Activated gamma-delta T cell (primary cell): ENCODE data around the gene RAP1GDS1.

Experiments used
- DNase-seq: peaks from one replicate; lab custom pipeline; 2025; lab: John Stamatoyannopoulos, UW

The RAP1GDS1 gene

GRCh38 chr4:98482847-98483806, 221.9 kb downstream of the RAP1GDS1 start:
- DNase-seq = no peak

DNA sequence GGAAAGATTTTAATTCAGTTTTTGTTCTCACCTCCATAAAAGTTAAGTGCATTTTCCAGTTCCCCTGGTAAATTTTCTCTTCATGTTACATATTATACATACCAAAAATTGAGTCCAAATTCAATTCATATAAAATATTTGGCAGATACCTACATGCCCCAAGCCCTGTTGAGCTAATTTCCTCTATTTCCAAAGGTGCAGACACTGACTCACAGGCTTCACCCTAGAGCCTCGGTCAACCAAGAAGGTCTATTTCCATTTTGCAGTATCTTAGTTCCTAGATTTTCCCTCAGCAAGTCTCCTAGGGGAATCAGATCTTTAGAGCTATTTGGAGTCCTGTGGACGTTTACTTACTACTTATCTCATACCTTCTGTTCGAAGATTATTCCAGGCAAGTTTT, 222.8 kb downstream of the RAP1GDS1 start:
- DNase-seq = no peak

GRCh38 chr4:98485816-98486345, 224.7 kb downstream of the RAP1GDS1 start:
- no peak for DNase-seq

GRCh38 chr4:98490251-98490650, 229.1 kb downstream of the RAP1GDS1 start:
- no peak for DNase-seq

DNA sequence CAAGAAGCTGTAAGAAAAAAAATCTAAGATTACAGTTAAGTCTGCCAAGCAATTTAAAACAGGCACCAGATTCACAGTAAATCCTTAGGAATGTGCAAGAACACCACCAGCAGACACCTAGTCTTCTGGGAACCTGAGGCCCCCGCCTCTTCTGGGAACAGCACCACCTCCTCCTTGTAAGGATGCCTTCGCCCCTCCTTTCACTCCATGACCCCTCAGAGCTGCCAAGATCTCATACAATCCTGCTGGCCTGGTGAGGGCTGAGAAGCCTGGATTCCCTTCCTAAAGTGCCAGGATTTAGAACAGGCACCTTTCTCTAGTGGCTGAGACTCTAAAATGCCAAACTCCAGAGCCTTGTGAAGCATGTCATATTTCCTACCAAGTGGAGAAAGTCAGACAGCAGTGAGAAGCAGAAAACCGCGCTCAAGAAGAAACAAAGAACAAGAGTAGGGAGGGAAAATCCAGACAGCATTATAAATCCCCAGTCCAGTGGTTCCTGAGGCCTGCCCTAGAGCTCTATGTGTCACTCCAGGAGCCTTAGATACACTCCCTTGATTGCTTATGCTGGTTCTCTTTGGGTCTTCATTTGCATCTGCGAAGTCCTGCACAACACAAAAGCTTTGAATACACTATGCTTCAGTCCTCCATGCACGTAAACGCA, 230.8 kb downstream of the RAP1GDS1 start:
- DNase-seq = no peak

DNA sequence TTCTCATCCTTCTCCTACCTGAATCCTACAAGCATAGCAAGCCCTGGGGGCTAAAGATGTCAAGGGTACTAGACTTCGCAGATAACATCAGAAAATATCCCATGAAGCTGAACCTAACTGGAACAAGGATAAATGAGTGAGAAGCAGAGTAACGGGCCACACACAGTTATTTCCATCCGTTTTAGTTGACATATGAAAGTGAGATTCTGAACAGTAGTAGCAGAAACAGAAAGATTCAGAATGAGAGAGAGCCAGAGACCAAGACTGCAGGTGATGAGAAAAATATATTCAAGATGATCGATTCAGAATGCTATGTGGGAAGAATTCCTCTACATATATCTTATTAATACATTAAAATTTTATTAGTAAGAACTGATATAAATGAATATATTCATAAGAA, 232.1 kb downstream of the RAP1GDS1 start:
- no peak for DNase-seq
